Activated CD8-positive, alpha-beta memory T cell treated with anti-CD3 and anti-CD28 coated beads for 24 hours (primary cell): ENCODE measurements around the gene PDS5B.
"Not testable (repeated sequence)": the region's sequence is repeated elsewhere in the genome, so short reads cannot be mapped to it uniquely, and the experiment has no call there.

Experiments
- DNase-seq: peaks from one replicate; pipeline ENCODE4 v3.0.0-alpha.2; 2020

PDS5B gene

DNA sequence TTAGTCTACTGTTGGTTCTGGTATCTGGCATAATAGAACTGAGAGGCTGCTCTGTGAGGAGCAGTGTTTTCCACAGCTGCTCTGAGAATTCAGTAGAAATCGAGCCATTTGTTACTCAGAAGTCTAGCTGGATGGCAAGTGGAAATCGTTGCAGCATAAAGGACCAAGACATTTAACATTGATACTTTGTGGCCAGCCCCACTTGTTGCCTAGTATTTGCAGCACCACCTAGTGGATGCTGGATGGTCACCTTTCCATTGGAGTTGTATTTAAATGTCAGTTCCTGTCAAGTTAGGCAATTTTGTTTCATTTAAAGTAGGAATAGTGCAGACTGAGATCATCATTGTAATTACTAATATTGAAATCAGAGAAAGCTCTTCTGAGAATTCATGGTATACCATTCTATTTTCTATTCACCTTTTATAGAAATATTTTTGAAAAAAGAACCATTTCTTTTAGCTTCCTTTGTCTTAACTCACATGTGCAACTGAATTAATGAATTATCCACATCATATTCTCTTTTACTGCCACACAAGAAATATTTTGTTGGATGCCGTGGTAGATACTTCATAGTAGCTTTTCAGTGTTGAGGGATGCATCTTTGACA lies 64.6 kb downstream of the PDS5B start:
- DNase-seq = peak; percentile 63

DNA sequence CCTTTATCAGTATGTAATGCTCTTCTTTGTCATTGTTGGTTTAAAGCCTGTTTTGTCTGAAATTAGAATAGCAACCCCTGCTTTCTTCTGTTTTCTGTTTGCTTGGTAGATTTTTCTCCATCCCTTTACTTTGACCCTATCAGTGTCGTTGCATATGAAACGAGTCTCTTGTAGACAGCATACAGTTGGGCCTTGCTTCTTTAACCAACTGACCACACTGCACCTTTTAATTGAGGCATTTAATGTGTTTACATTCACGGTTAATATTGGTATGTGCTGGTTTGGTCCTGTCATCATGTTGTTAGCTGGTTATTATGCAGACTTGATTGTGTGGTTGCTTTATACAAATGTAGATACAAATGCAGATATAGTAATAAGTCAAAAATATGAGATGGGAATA lies 71.1 kb downstream of the PDS5B start:
- DNase-seq = no peak

DNA sequence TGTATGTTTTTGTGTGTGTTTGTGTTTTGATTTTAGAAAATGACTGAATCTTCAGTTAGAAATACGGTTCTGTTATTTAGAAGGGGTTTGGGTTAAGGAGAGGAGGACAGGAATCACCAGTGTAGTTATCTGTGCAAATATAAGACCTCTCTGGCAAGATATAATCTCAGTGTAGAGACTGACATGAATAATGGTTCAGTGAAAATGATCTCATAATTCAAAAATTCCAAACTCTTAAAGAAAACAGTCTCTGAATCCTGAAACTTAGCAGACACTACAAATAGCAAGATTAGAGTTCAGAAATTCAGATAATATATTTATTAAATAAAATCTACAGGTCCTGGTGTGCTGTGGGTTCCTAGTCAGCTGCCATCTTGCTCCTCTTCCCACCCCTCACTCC lies 73.5 kb downstream of the PDS5B start:
- DNase-seq = no peak

DNA sequence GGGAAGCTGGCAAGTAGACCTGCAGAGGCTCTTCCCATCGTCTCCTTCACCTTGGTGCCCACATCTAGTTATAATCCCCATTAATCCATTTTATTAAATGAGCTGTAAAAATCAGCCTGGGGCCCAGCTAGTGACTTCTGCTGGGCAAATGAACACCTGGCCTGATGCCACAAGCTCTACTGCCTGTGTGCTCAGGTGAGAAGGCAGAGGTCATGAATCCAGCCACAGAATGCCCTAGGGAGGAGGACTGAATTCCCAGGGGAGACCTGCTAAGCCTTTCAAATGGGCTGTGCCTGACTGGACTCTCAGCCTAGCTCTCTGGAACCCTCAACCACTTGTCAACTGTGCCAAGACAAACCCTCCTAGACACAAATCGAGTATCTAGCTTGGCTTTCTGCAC lies 74.0 kb downstream of the PDS5B start:
- DNase-seq = no peak

DNA sequence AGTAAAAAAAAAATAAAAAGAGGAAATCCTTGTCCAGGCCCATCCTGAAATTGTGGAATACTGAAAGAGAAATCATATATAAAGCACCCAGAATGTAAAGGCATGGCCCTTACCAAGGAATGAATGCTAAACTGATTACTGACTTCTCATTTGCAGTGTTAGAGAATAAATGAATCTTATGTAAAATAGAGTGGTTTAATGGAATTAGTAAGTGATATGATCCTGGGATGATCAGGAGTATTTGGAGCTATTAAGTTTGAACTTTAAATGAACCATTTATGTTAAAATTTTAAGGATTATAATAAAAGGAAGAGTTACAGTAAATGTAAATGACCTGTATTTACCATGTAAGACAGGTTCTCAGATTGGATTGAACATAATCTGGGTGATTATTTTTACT lies 75.4 kb downstream of the PDS5B start:
- no peak for DNase-seq

DNA sequence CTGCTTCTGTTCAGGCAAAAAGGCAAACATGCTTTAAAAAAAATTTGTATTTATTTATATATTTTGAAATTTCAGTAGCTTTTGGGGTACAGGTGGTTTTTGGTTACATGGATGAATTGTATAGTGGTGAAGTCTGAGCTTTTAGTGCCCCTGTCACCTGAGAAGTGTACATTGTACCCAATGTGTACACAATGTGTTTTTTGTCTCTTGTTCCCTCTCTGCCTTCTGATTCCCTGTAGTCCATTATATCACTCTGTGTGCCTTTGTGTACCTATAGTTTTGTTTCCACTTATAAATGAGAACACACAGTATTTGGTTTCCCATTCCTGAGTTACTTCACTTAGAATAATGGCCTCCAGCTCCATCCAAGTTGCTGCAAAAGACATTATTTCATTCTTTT lies 77.4 kb downstream of the PDS5B start:
- DNase-seq = no peak

DNA sequence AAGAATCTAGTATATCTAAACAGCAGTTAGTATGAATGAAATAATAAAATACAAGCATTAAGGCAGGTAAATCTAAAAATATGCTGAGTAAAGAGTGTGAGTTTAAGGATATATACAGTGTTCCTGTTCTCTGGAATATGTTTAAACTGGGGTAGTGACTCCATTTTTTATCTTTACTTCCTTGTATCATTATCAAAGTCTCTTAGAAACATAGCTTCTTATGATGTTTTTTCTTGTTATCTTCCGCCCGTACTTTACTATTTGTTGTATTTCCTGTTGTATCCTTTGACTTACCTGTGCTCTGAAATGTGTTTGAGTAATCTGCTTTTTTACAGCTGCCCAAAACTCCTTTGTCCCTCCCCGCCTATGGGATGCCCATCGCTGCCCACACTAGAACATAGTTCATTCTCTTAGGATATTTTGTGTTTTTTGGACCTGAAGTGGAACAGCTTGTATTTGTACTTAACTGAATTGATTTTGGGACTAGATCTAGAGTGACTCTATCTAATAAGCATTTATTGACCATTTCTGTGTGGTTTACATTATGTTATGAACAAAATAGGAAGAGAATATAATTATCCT lies 80.8 kb downstream of the PDS5B start:
- DNase-seq = no peak

DNA sequence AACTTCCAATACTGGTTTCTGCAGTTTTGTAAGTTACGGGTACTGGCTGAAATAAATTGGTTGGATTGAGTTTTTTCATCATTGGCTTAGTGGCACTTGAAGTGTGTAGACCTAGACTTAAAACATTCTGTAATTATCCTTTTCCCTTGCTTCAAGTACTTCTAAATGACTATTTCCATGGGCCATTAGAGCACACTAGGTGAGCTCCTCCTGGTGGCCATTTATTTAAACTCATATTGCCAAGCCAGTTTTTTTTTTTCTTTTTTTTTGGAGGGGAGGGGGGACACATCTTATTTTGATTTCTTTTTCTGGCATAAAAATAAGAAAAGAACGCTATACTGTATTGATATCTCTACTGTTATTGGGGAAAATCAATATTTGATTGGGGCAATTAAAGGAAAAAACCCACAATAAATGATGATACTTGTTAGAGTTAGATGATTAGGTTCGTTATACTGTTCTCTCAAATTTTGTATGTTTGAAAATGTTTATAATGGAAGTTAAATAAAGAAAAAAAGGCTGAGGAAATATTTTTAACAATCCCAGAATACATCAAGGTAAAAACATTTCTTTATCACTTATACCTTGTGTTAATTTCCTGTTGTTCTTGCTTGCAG lies 82.9 kb downstream of the PDS5B start:
- no peak for DNase-seq

DNA sequence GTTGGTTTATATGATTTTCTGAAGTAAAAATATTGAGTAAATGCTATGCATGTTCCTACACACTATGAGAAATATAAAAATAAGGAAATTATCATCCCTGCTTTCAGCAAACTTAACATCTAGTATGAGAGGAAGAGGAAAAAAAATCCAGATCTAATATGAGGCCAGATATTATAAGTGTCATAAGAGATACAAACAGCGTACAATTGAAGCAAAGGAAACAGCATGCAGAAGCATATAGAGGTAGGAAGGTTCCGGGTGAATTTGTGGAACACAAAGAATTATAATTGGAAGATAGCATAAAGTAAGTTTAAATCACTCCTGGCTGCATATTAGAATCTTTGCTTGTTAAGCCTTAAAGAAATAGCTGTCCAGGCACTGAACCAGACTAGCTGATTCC lies 88.3 kb downstream of the PDS5B start:
- DNase-seq = no peak

DNA sequence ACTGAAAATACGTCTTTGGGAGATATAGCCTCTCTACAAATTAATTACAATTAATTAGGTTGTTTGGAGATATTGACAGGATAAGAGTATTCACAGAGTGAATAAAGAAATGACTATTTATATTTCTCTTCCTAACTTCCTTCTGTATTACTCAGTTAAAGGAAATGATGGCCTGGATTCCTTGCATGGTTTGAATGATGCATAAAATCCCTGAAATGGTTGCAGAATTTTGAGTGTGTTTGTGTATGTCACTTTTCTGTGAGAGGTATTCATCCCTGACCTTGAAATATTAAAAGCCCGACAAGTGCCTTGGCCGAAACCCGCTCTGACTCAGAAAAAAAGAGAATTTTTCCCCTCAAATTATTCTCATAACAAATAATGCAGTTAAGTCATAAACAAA lies 90.0 kb downstream of the PDS5B start:
- no peak for DNase-seq

DNA sequence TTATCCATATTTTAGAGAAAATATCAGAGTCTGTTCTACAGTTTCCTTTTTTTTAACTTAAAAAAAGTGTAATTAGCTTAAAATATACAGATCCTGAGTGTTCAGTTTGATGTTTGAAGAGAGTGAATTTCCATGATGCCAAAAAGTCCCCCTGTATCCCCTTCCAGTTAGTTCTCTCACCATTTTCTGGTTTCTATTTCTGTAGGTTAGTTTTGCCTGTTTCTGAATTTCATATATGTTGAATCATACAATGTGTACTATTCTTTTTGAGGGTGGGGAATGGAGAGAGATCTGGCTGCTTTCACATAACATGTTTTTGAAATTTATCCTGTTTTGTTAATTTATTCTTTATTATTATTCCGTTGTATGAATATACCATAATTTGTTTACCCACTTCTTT lies 95.9 kb downstream of the PDS5B start:
- no peak for DNase-seq

DNA sequence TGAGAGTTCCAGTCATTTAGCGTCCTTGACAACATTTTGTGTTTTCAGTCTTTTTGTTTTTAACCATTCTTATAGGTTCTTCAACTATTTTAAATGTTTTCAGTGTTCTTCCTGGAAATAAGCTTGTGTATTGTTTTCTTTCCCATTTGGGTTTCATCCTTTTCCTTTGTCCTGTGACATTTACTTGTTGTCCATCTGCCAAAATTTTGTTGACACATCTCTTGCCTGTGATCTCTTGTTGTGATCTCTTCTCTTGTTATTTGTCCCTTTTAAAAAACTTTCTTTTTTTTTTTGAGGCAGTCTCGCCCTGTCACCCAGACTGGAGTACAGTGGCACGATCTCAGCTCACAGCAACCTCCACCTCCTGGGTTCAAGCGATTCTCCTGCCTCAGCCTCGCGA lies 96.5 kb downstream of the PDS5B start:
- DNase-seq = no peak

DNA sequence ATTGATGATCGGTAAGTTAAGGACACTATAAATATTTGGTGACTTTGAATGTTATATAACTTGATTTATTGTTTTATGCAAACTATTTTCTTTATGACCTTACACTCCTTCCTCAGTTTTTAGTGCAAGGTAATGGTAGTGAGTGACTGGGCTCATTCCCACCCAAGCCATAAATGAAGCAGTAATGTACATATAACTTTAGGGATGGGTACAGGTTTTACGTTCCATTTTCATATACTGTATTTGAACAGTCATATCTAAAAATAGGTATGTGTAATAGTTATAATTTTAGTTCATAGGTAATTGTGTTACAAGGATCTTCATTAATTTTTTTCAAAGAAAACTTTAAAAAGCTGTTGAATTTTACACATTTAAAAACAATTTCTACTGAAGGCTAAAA lies 101.0 kb downstream of the PDS5B start:
- no peak for DNase-seq

DNA sequence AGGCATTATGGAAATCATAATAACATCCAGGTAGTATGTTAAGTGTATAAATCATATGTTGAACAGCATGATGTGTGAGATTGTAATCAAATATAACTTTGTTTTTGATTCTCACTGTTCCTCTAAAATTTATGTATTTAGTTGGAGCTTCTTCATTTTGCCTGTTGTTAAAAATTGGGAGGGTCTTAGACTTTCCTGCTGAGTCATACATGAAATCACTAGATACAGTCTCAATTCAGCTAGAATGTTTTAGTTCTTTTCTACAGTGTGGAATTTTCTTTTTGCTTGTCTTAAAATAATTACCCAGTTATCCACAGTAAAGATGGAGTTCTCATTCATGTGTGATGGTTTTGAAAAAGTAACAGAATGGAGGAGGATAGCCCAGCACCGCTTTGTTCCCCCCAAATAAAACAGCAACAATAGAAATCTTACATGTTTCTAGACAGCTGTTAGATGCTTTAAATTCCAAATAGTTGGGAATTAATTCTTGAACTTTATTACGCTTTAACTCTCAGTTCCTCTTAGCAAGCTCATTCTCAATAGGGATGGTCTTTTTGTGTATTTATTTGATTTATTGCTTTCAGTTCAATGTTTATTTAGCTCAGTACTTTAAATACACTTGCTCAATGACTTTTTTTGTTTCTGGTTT lies 109.5 kb downstream of the PDS5B start:
- DNase-seq = no peak

DNA sequence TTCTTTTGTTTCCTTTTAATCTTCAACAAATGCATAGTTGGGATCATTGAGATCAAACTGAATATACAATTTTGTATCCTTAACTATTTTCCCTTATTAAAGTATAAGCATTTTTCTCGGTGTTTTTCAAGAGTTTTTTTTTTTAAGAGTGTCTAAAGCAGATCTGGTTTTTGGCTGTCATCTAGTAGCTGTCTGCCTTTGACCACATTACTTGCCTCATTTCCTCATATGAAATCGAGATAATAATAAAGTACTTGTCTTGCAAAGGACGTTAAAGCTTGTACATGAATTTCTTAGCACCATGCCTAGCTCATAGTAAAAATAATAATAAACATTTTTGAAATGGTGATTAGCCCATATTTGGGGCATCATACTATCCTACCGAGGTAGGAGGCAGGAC lies 121.2 kb downstream of the PDS5B start:
- no peak for DNase-seq

DNA sequence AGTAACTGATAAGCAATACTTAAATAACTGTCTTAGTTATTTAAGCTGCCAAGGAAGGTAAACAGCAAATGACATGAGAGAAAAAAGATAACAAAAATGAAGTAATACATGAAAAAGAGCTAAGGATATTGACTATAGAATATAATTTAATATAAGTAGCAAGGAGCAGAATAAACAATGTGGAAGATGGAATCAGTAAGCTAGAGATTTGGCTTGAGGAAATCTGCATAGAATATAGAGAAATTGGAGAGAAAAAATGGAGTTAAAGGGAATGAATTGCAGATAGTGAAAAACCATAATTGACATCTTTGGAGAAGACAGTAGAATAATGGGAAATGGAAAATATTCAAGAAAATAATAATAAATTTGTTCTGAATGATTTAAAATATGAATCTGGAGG lies 127.1 kb downstream of the PDS5B start:
- DNase-seq = no peak

DNA sequence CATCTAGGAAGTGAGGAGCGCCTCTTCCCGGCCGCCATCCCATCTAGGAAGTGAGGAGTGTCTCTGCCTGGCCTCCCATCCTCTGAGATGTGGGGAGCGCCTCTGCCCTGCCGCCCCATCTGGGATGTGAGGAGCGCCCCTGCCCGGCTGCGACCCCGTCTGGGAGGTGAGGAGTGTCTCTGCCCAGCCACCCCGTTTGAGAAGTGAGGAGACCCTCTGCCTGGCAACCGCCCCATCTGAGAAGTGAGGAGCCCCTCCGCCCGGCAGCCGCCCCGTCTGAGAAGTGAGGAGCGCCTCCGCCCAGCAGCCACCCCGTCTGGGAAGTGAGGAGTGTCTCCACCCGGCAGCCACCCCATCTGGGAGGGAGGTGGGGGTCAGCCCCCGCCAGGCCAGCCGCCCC lies 129.9 kb downstream of the PDS5B start:
- DNase-seq = not testable (repeated sequence)

DNA sequence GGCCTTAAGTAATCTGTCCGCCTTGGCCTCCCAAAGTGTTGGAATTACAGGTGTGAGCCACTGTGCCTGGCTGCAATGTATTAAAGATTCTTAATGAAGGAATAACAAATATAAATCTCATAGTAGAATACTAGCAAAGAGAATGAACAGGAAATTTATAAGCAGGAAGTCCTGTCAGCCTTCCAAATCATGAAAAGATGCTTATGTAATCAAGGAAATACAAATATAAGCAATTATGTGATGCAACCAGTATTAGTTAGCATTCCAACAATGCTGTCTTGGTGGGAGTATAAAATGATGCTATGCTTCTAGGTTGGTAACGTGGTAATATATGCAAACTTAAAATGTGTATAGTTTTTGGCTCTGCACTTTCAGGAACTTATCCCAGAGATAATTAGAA lies 133.8 kb downstream of the PDS5B start:
- no peak for DNase-seq

DNA sequence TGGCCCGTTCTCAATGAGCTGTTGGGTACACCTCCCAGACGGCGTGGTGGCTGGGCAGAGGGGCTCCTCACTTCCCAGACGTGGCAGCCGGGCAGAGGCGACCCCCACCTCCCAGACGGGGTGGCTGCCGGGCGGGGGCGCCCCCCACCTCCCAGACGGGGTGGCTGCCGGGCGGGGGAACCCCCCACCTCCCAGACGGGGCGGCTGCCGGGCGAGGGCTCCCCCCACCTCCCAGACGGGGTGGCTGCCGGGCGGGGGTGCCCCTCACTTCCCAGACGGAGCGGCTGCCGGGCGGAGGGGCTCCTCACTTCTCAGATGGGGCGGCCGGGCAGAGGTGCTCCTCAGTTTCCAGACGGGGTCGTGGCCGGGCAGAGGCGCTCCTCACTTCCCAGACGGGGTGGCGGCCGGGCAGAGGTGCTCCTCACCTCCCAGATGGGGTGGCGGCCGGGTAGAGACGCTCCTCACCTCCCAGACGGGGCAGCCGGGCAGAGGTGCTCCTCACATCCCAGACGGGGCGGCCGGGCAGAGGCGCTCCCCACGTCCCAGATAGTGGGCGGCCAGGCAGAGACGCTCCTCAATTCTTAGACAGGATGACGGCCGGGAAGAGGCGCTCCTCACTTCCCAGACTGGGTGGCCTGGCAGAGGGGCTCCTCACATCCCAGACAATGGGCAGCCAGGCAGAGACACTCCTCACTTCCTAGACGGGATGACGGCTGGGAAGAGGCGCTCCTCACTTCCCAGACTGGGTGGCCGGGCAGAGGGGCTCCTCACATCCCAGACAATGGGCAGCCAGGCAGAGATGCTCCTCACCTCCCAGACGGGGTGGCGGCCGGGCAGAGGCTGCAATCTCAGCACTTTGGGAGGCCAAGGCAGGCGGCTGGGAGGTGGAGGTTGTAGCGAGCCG lies 135.1 kb downstream of the PDS5B start:
- DNase-seq = not testable (repeated sequence)

DNA sequence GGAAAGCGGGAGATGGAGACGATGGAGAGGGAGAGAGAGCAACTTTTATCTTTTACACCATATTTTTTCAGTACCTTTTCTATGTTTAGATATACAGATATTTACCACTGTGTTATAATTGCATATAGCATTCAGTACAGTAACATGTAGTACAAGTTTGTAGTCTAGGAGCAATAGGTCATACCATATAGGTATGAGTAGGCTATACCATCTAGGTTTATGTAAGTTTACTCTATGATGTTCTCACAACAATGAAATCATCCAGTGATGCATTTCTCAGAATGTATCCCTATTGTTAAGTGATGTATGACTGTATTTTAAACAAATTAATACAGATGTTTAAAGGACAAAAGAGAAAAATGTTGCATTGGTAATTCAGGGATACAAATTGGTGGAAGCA lies 136.1 kb downstream of the PDS5B start:
- no peak for DNase-seq

DNA sequence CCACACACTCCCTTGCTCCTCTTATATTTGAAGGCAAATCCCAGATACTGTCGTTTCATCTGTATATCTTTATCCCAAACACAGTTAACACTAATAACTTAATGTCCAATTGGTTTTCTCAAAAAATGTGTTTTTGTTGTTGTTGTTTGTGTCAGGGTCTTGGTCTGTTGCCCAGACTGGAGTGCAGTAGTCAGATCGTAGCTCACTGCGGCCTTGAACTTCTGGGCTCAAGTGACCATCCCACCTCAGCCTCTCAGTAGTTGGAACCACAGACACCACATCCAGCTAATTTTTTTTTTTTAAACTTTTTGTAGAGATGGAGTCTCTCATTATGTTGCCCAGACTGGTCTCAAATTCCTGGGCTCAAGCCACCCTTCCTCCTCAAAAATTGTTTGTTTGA lies 137.7 kb downstream of the PDS5B start:
- DNase-seq = no peak

DNA sequence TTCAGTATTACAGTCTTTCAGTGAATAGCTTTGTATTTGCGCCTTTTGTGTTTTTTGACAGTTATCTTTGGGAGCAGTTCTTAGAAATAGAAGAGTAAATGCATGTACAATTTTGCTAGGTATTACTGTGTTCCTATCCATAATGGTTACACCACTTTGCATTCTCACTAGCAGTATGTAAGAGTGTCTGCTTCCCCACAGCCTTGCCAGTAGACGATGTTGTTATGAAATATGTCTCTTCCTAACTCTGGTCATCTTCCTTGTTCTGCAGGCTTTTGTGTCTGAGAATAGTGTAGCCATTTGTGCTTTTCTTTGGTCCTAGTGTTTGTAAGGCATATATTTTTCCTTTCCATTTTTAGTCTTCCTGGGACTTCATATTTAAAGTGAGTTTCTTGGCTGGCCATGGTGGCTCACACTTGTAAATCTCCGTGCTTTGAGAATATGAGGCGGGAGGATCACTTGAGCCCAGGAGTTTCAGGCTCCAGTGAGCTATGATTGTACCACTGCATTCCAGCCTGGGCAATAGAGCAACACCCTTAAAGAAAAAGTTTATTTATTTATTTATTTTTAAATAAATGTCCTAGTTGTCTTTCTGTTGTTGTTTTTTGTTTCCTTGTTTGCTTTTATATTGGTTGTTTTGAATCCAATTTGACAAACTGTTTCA lies 140.3 kb downstream of the PDS5B start:
- DNase-seq = no peak

DNA sequence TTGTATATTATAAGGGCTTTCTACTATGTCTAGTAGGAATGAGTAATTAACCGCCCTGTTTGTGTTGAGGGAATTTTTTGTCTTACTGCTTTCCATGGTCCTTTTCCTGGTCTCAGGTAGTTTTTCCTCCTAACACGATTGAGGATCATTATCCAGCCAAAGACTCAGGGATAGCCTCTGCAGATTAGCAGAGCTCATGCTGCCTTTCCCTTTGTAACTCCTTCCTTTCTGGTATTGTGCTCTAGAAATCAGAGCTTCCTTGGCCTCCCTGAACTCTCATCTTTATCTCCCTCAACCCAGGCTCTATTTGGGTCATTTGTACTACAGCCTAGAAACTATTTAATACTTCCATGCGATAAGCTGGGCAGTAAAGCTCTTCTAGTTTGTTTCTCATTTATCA lies 142.1 kb downstream of the PDS5B start:
- no peak for DNase-seq
